Cardiac fibroblast (primary cell): ENCODE results near the gene KDM2A.
"Not testable (repeated sequence)": the region's sequence is repeated elsewhere in the genome, so short reads cannot be mapped to it uniquely, and the experiment has no call there.

Experiments
- DNase-seq, 2 donors: peaks; one replicate each; pipeline versions ENCODE4 v3.0.0 to v3.0.0-alpha.2; 2010; ENCODE audit warnings: low read depth in 2 of 2
- H3K4me3 ChIP-seq, 2 donors: replicated peaks in 1 of 2; 1 replicate in 1 of 2; 2 replicates in 1 of 2; pipeline ENCODE4 v1.5.1; 2011; ENCODE audit warnings: low read depth in 2 of 2, low read length in 2 of 2, mild to moderate bottlenecking in 2 of 2, moderate library complexity in 1 of 2
- CTCF ChIP-seq: IDR thresholded peaks from one replicate; pipeline ENCODE4 v1.5.1; 2011; ENCODE audit warnings: low read depth, mild to moderate bottlenecking, low read length, inconsistent platforms

KDM2A gene

GRCh38 chr11:67126986-67127385 is 7.9 kb downstream of the KDM2A start:
- no peak for TF ChIP-seq CTCF
- no peak for DNase-seq
- H3K4me3 ChIP-seq, result no peak overlapping the region

- H3K4me3 ChIP-seq, DNase-seq: not testable (repeated sequence)
Observed at GRCh38 chr11:67130861-67131260, 11.8 kb downstream of the KDM2A start.

GRCh38 chr11:67136156-67136555 is 17.1 kb downstream of the KDM2A start:
- no peak for TF ChIP-seq CTCF
- no peak for DNase-seq

GRCh38 chr11:67138922-67139321 is 19.9 kb downstream of the KDM2A start:
- H3K4me3 ChIP-seq, result no peak overlapping the region
- TF ChIP-seq CTCF, result no peak
- DNase-seq, result no peak

More at GRCh38 chr11:67136156-67136555, 17.1 kb downstream of the KDM2A start:
- no peak overlapping the region for H3K4me3 ChIP-seq

GRCh38 chr11:67146516-67147226 is 27.6 kb downstream of the KDM2A start:
- H3K4me3 ChIP-seq, result no peak overlapping the region
- no peak for TF ChIP-seq CTCF
- no peak for DNase-seq

DNA sequence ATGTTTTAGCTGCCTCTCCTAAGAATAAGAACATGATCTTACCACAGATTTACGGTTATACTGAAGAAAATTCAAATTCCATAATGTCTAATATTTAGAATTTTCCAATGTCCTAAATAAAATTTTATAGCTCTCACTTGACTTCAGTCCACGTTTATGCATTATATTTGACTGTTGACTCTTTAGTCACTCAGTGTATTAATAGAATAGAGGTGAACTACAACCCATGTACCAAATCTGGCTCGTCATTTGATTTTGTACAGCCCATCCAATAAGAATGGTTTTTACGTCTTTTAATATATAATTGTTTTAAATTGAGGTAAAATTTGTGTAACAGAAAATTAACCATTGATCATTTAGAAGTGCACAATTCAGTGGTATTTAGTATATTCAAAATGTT is 34.9 kb downstream of the KDM2A start:
- DNase-seq, result no peak
- no peak overlapping the region for H3K4me3 ChIP-seq
- no peak for TF ChIP-seq CTCF

DNA sequence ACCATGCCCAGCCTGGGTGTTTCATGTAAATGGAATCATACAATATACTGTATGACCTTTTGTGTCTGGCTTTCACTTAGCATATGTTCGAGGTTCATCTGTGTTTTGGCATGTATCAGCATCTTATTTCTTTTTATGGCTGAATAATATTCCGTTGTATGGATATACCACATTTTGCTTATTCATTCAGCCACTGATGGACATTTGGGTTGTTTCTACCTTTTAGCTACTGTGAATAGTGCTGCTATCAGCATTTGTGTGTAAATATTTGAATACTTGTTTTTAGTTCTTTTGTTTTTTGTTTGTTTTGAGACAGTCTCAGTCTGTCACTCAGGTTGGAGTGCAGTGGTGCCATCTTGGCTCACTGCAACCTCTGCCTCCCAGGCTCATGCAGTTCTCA is 35.7 kb downstream of the KDM2A start:
- no peak overlapping the region for H3K4me3 ChIP-seq
- DNase-seq, result no peak
- TF ChIP-seq CTCF, result no peak
